ENCODE results near the gene KMT2C.
"Not testable (repeated sequence)": the region's sequence is repeated elsewhere in the genome, so short reads cannot be mapped to it uniquely, and the experiment has no call there.

Gene KMT2C

GRCh38 chr7:152441810-152442209 lies 6.0 kb upstream of the KMT2C start:
- DNase-seq (ENCODE audit: low read depth) = not testable (repeated sequence)

GRCh38 chr7:152441168-152441567 lies 5.4 kb upstream of the KMT2C start:
- DNase-seq (ENCODE audit: low read depth) = not testable (repeated sequence)

GRCh38 chr7:152438017-152438416 lies 2.2 kb upstream of the KMT2C start:
- not testable (repeated sequence) for DNase-seq (ENCODE audit: low read depth)

- DNase-seq (ENCODE audit: low read depth) = not testable (repeated sequence)
Observed at GRCh38 chr7:152436931-152437575, 1.2 kb upstream of the KMT2C start.

- peak; percentile 85 for DNase-seq (ENCODE audit: low read depth)
Observed at GRCh38 chr7:152436111-152436930, 518 bp upstream of the KMT2C start.

DNA sequence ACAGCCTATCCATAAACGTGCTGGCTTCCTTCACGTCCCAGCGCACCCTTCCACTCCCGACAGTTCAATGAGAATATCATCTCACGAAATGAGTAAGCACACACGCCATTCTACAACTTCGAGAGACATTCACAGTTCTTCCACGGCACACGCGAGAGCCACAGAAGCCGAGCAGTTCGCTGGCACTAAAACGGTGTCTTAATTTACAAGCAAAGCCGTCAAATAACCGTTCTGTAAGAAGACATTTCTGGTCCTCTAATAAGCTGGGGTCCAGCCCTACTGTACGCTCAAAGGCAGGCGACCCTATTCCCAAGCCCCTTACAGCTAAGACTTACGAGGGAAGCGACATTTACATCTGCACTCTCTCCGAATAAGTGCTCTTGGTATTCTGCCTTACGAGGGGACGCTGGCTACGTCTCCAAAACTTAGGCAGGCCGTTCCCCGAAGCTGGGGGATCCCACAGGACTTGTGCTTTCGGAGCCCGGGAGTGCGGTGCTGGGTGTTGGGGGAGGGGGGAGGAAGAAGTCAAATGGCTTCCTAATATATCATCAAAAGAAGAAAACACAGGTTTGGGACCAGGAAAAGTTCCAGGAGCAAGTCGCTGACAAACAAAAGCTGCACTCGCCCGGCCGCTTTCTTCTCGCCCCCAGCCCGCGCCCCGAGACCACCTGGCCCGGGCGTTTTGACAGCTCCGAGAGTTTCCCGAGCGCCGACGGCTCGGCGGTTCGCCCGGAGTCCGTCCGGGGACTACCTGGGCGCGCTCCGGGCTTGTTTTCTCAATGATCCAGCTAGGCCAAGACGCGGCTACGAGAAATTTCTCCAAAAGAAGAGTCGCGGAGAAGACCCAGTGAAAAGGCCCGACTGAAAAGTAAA lies 1.1 kb downstream of the KMT2C start:
- DNase-seq (ENCODE audit: low read depth) = peak; percentile 16

- peak; percentile 47 for DNase-seq (ENCODE audit: low read depth)
Observed at GRCh38 chr7:152433721-152434490, 1.9 kb downstream of the KMT2C start.

GRCh38 chr7:152432735-152433134 lies 3.1 kb downstream of the KMT2C start:
- DNase-seq (ENCODE audit: low read depth) = not testable (repeated sequence)

GRCh38 chr7:152430854-152431253 lies 4.9 kb downstream of the KMT2C start:
- no peak for DNase-seq (ENCODE audit: low read depth)

DNA sequence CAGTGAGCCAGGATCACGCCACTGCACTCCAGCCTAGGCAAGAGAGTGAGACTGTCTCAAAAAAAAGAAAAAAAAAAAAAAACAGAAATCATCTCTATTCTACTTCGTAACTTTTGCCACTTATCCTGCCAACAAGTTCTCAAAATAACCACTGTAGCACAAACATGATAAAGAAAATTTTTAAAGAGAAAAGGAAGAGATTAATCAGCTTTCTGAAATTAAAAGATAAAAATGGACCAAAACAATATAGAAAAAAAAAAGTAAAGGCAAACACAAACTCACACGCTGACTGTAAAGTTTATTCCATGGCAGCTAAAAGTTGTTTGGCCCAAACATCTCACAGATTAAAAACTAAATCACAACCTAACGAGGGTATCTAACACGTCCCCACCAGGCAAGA lies 5.7 kb downstream of the KMT2C start:
- not testable (repeated sequence) for DNase-seq (ENCODE audit: low read depth)

- DNase-seq (ENCODE audit: low read depth) = no peak
Observed at GRCh38 chr7:152424348-152425108, 11.3 kb downstream of the KMT2C start.

DNA sequence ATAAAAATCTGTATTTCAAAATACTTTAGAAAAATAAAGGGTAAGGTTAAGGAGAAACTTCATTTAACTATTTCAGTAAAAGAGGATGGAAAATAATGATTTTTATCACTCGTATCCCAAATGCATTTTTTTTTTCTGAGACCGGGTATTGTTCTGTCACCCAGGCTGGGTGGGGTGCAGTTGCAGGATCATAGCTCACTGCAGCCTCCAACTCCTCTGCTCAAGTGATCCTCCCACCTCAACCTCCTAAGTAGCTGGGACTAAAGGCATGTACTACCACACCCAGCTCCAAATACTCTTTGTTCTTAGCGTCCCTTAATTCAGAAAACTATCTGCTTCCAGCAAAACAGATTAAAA lies 11.8 kb downstream of the KMT2C start:
- no peak for DNase-seq (ENCODE audit: low read depth)

- not testable (repeated sequence) for DNase-seq (ENCODE audit: low read depth)
Observed at GRCh38 chr7:152423171-152423570, 12.6 kb downstream of the KMT2C start.

- DNase-seq (ENCODE audit: low read depth) = not testable (repeated sequence)
Observed at GRCh38 chr7:152420950-152421349, 14.9 kb downstream of the KMT2C start.

DNA sequence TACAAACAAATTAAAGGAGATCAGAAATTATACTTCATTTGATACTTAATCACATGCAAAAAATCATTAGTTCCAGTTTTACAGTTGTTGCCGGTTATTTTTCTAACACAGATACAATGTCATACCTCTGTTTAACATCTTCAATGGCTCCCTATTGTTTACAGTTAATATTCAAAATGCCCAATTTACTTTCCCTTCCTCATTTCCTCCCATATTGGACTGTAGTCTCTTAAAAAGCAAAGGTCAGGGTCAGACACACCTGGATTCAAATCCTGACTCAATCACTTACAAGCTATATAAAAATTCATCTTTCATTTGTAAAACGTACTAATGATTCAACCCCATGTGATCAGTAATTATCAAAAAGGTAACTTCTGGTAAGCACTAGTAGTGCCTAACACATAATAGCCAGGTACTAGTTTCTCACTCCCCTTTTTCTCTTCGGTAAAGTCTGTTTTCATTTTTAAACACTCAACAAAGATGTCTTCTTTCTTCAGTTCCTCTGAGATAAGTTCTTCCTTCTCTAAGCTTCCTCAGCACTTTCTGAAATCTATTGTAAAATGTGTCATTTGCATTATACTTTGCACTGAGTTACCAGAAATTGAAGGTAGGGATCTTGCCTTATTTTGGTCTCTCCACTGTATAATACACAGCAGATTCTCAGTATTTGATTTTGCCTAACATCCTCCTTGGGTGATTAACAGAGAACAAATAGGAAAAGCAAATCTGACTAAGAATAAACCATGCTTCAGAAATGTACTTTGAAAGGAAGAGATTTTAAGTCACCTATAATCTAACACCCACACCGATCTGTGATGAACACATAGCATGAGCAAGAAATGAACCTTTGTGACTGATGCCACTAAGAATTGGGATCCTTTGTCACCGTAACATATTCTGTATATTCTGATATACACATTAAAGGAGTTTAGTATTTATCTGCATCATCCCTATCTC lies 16.1 kb downstream of the KMT2C start:
- no peak for DNase-seq (ENCODE audit: low read depth)

GRCh38 chr7:152414779-152415178 lies 21.0 kb downstream of the KMT2C start:
- no peak for DNase-seq (ENCODE audit: low read depth)

DNA sequence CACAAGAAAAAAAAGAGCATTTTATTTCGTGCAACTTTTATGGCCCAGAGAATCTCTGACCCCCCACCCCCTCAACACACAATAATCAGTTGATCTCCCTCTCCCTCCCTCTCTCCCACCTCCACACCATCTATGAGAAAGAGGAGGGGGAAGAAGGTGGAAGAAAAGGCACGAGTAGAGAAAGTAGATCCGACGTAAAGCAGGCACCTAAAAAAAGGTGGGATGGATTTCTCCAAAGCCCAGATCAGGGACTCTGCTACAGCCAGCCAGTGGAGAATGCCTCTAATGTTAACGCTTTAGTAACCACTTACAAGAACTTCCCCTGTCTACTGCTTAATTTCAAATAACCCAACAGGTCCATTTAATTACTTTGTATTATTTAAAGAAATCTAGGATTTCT lies 24.4 kb downstream of the KMT2C start:
- DNase-seq (ENCODE audit: low read depth) = no peak

- DNase-seq (ENCODE audit: low read depth) = no peak
Observed at GRCh38 chr7:152406491-152406890, 29.3 kb downstream of the KMT2C start.

DNA sequence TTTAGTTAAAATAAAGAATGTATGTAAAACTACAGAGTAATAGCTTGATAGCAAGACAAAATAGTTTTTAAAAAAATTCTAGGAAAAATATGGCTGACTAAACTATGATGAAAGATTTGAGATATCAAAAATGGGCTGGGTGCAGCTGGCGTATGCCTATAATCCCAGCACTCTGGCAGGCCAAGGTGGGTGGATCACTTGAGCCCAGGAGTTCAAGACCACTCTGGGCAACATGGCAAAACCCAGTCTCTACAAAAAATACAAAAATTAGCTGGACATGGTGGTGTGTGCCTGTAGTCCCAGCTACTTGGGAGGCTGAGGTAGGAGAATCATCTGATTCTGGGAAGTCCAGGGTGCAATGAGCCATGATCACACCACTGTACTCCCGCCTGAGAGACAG lies 29.8 kb downstream of the KMT2C start:
- DNase-seq (ENCODE audit: low read depth) = not testable (repeated sequence)

- no peak for DNase-seq (ENCODE audit: low read depth)
Observed at GRCh38 chr7:152403726-152404125, 32.1 kb downstream of the KMT2C start.

All from activated T-cell treated with anti-CD3 and anti-CD28 coated beads for 1 hour (primary cell).